ENCODE data around the gene ZFP14.
"Not testable (repeated sequence)": the region's sequence is repeated elsewhere in the genome, so short reads cannot be mapped to it uniquely, and the experiment has no call there.

The ZFP14 gene

GRCh38 chr19:36330216-36330615 lies 48.8 kb downstream of the ZFP14 start:
- no peak for DNase-seq

GRCh38 chr19:36329534-36329933 lies 49.5 kb downstream of the ZFP14 start:
- not testable (repeated sequence) for DNase-seq

DNA sequence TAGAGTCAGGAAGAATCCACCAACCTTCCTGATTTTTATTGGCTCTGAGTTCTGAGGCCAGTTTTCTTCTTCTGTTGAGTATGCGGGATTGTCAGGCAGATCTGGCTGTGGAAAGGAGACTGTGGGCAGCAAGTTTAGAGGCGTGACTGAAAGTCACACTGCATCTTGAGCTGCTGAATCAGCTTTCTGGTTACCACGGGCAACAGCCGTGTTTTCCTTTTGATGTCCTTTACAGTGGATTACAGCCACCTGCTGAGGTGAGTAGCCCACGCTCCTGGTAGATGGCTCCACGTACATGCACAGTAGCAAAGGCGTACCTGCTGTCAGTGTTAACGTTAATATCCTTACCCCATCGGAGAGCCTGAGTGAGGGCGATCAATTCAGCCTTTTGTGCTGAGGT lies 52.4 kb downstream of the ZFP14 start:
- not testable (repeated sequence) for DNase-seq

GRCh38 chr19:36315164-36315563 lies 63.8 kb downstream of the ZFP14 start:
- DNase-seq, result not testable (repeated sequence)

GRCh38 chr19:36314053-36314452 lies 64.9 kb downstream of the ZFP14 start:
- DNase-seq, result not testable (repeated sequence)

DNA sequence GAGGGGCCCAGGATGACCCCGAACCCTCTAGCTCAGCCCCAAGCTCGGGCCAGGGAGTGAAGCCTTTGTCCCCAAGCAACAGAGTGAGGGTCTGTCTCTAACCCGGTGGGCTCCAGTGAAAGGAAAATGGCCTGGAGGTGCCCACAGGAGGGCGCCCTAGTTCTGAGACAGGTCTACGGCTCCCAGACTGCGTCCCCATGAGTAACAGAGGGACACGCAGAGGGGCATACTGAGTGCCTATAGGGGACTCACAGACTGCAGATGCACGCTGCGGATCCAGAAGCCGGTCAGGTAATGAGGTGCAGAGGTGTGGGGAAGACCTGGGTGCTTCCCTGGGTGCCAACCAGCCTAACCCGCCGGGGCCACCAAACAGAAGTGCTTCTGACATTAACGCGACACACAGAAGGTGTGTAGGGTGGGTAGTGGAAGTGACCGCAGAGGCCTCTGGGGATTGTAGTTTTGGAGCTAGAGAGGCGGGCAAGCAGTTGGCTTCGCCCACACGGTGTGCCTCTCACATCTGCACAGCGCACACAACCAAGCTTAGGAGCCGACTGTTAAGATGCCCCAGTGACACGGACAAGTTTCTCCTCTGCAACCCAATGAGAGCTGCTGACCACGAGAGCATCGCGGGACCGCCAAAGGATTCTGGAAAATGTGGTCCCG lies 67.8 kb downstream of the ZFP14 start:
- DNase-seq, result not testable (repeated sequence)

DNA sequence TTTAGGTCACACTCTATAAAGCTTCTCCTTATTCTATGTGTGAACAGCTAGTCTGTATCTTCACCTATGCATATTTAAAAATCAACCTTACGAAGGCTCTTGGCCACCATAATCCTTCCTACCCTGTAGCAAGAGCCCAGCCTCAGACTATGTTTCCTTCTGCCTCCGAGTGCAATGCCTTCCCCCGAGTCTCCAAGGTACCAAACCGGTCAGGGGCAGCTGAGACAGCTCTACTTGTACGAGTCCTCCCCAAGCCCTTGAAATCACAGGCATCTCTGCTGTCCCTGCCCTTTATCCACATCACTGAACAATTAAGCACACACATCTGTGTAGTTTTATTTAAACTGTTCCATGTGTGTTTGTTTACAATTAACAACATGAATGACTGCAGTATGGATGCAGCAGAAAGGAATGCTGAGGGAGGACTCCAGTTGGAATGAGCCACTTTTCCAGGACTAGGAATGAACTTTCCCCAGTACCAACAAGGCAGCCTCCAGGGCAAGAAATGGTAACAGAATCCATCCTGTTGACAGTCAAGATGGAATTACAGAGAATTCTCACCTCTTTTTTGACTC lies 68.5 kb downstream of the ZFP14 start:
- not testable (repeated sequence) for DNase-seq

DNA sequence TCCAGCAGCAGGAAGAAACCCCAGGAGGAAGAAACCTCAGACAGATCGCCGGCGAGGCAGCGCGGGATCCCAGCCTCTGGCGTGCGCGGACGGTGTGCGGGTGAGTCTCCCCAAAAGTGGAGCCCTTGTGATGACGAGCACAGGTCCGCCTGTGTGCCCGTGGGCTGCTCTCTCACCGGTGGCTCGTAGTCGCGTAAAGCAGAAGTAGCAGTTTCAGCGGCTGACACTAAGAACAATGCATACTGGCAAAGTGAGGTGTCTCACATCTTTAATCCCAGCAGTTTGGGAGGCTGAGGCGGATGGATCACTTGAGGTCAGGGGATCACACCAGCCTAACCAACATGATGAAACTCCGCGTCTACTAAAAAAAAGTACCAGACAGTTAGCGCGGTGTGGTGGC lies 69.2 kb downstream of the ZFP14 start:
- DNase-seq, result not testable (repeated sequence)

DNA sequence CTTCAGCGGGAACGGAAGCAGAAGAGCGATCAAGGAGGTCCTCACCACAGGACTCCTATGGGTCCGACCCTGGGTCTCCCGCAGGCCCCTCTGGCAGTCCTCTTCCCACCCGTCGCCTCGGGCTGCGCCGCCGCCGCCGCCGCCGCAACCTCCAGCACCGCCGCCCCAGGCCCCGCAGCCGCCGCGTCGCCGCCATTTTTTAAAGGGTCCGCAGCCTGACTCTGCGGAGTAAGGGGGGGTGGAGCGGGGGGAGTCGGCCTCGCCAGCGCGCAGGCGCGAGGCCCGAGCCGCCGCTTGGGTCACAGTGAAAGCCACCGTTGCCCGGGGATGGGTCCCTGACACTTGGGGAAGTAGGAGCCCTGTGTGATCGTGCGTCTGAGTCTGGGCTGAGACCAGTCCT lies 69.7 kb downstream of the ZFP14 start:
- DNase-seq, result not testable (repeated sequence)

- not testable (repeated sequence) for DNase-seq
Observed at GRCh38 chr19:36292317-36292716, 86.7 kb downstream of the ZFP14 start.
